Ramos (cell line): Measurements from ENCODE around the gene KCNH1.

Source experiments
- in situ Hi-C: fragments of 300-500 bp; cut with MboI; formaldehyde crosslinking; loops from one replicate; pipeline ENCODE4 v1.14.3; 2022; ENCODE audit warnings: low sequenced_read_pairs; ENCODE audit not compliant: unreplicated experiment

Gene KCNH1

GRCh38 chr1:210819266-210819665 is 314.7 kb downstream of the KCNH1 start:
- in situ Hi-C loops = no loop called here

GRCh38 chr1:210817385-210818275 is 316.3 kb downstream of the KCNH1 start:
- in situ Hi-C loops = no loop called here

GRCh38 chr1:210815641-210816550 is 318.1 kb downstream of the KCNH1 start:
- in situ Hi-C loops = no loop called here

- in situ Hi-C loops = no loop called here
Observed at GRCh38 chr1:210814382-210815123, 319.4 kb downstream of the KCNH1 start.

- in situ Hi-C loops = no loop called here
Observed at GRCh38 chr1:210801501-210801900, 332.4 kb downstream of the KCNH1 start.

GRCh38 chr1:210800756-210801155 is 333.2 kb downstream of the KCNH1 start:
- in situ Hi-C loops = no loop called here

GRCh38 chr1:210800301-210800700 is 333.6 kb downstream of the KCNH1 start:
- in situ Hi-C loops = no loop called here

GRCh38 chr1:210797422-210797821 is 336.5 kb downstream of the KCNH1 start:
- in situ Hi-C loops = no loop called here

GRCh38 chr1:210796421-210796820 is 337.5 kb downstream of the KCNH1 start:
- in situ Hi-C loops = no loop called here

GRCh38 chr1:210794445-210794844 is 339.5 kb downstream of the KCNH1 start:
- in situ Hi-C loops = no loop called here

GRCh38 chr1:210792250-210793102 is 341.5 kb downstream of the KCNH1 start:
- in situ Hi-C loops = no loop called here

GRCh38 chr1:210790196-210790595 is 343.8 kb downstream of the KCNH1 start:
- in situ Hi-C loops = no loop called here

- in situ Hi-C loops = no loop called here
Observed at GRCh38 chr1:210787800-210788199, 346.1 kb downstream of the KCNH1 start.

- in situ Hi-C loops = no loop called here
Observed at GRCh38 chr1:210786546-210786945, 347.4 kb downstream of the KCNH1 start.

GRCh38 chr1:210783925-210784324 is 350.0 kb downstream of the KCNH1 start:
- in situ Hi-C loops = no loop called here

GRCh38 chr1:210781652-210782051 is 352.3 kb downstream of the KCNH1 start:
- in situ Hi-C loops = no loop called here

GRCh38 chr1:210779269-210779668 is 354.7 kb downstream of the KCNH1 start:
- in situ Hi-C loops = no loop called here

GRCh38 chr1:210777914-210778313 is 356.0 kb downstream of the KCNH1 start:
- in situ Hi-C loops = no loop called here

- in situ Hi-C loops = no loop called here
Observed at GRCh38 chr1:210776712-210777111, 357.2 kb downstream of the KCNH1 start.
